ENCODE results near the gene PTPRM.
"Not testable (repeated sequence)": the region's sequence is repeated elsewhere in the genome, so short reads cannot be mapped to it uniquely, and the experiment has no call there.

PTPRM gene

DNA sequence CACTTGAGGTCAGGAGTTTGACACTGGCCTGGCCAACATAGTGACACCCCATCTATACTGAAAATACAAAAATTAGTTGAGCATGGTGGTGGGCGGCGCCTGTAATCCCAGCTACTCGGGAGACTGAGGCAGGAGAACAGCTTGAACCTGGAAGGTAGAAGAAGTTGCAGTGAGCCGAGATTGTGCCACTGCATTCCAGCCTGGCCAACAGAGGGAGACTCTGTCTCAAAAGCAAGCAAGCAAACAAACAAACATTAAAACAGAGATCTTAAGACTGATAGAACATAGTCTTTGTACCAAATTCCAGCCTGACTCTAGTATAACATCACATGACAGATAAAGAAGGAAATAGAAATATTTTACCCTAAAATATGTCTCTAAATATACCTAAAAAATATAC lies 168.1 kb downstream of the PTPRM start:
- no peak for DNase-seq

DNA sequence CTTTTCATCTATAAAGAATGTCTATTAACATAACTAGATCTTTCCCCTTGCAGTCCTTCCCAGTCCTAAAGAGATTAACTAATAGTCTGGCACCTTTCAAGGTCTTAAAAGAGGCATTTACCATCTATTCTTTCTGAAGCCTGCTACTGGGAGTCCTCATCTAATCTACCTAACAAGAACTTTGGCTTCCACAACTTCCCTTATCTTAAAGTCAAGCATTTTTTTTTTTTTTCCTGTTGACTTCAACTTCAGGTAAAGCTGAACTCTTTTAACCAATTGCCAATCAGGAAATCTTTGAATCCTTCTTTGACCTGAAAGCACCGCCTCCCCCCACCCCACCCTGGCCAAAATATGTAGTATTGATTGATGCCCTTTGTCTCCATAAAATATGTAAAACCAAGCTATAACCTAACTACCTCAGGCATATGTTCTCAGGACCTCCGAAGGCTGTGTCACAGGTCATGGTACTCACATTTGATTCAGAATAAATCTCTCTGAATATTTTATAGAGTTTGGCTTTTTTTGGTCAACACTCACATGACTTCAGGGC lies 168.6 kb downstream of the PTPRM start:
- no peak for DNase-seq

GRCh38 chr18:7736526-7736925 lies 169.4 kb downstream of the PTPRM start:
- DNase-seq, result not testable (repeated sequence)

DNA sequence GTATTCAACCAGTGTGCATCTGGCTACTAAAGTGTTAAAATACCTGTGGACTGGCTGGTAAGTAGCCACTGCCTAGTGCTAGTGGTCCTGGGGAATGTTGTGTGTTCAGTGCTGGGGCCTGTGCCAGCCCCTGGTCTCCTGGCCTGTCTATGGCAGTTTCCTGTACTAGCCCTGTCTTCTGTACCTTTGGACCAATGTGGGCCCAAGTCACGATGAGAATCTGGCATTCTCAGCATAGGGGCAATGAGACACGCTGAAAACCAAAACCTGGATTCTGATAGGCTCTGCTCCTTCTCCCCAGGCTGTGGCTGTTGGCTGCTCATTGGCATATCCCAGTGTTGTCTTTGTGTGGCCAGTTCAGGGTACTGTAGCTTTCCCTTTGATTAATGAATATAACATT lies 170.4 kb downstream of the PTPRM start:
- DNase-seq, result no peak

DNA sequence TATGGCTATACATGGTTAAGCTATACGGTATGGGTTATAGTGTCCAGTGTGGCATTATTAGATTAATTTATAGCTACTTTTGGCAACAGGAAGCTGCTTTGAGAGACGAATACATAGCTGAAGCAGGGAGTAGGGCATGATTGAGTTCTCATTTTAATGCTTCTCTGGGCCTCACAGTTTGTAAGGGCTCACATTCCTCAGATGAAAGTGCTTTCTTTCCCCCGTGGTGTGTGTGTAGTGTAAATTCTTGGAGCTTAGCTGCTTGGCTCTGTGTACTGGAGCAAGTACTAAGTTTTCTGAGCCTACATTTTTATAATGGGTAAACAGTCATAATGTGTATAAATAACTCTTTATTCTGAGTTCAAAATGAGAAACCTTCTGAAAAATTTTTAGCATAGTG lies 173.7 kb downstream of the PTPRM start:
- DNase-seq, result no peak

GRCh38 chr18:7741640-7742039 lies 174.5 kb downstream of the PTPRM start:
- DNase-seq, result no peak

DNA sequence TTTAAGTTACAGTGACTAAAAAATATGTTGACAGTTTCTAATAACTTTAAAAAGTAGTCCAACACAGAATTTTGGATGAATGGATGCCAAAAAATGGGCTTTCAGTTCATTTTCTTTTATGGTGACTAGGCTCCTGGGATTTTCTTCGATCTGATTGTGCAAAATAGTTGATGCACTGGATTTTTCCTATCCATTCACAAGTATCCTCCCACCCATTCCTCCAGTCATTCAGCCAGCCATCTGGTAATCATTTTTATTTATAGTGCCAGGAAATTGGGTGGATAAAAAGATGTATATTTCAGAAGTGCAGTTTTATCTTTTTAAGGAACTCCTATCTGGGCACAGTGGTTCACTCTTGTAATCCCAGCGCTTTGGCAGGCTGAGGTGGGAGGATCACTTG lies 175.1 kb downstream of the PTPRM start:
- no peak for DNase-seq

GRCh38 chr18:7743256-7743655 lies 176.1 kb downstream of the PTPRM start:
- no peak for DNase-seq

DNA sequence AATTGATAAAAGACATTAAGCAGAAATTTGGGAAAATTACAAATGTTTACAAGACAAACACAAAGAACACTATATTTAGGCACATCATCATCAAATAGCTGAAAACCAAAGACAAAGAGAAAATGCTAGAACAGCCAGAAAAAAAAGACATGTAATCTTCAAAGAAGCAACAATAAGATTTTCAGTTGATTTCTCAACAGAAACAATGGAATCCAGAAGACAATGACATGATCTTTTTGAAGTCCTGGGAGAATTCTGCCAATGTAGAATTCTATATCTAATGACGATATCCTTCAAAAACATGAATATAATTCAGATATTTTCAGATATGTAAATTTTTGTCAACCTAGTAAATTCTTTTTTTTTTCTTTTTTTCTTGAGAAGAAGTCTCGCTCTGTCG lies 179.0 kb downstream of the PTPRM start:
- no peak for DNase-seq

DNA sequence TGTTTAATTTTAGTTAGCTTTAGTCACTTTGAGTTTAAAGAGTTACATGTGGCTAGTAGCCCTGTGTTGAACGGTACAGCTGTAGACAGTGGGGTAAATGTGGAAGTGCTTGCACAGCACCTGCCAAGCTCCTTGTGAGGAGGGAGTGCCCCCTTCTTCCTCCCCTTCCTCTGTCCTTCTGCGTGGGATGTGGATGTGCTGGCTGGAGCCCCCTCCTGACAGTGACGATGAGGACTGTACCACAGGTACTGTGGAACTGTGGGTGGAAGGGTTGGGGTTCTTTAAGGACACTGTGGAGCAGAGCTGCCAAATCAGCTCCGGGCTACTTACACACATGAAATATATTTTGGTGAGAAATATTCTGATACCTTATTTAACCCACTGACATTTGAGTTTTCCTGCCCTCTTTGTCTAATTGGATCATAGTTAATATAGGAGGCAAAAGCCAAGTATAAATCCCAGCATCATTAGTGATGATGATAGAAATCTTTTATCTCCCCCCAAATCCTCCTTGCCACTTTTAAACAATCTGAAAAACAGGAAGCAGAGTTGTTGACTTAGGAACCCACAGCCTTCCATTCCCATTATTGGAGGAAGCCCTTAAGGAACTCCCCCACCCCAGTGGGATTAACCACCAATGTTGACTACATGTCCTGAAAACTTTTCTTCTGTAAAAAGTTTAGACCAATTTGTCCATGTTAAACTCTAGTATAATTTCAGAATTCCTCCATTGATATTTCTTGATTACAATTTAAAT lies 181.3 kb downstream of the PTPRM start:
- no peak for DNase-seq

- no peak for DNase-seq
Observed at GRCh38 chr18:7749008-7749405, 181.9 kb downstream of the PTPRM start.

DNA sequence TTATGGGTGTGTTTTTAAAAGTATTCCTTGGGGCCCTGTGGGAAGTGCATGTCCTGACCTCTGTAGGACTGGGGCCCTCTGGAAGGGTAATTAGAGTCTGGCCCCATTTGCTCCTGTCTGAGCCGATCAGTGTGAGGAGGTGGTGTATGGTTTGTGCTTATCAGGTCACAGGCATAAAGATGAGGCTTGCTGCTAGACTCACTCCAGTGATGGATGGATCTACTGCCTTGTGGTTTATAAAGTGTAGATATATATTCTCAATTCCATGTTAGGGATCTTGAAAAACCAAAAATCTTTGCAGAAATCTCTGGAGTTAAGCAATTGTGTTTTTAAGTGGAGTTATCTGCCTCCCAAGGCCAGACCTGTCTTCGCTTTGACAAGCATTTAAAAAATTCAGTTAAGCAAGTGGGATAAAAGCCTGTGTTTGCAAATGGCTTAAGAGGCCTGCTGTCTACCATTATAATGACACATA lies 182.4 kb downstream of the PTPRM start:
- DNase-seq, result no peak

- DNase-seq, result no peak
Observed at GRCh38 chr18:7750095-7750663, 183.1 kb downstream of the PTPRM start.

GRCh38 chr18:7750966-7751365 lies 183.8 kb downstream of the PTPRM start:
- no peak for DNase-seq

DNA sequence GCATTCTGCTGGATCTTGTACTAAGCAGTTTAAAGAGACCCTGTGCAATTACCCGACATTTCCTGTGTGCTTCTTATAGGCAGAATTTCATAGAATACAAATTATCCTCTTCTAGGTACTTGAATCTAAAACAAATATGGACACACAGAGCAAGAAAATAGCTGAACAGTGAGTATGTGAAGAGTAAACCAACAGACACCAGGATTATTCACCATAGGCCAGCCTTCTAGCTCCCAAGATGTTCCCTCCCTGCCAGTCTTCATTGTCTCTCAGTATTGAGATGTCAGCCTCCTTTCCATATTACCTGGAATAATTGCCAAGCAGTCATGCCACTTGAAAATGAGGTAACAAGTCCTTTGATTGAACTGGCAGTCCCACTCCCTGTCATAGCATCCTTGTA lies 187.1 kb downstream of the PTPRM start:
- no peak for DNase-seq

DNA sequence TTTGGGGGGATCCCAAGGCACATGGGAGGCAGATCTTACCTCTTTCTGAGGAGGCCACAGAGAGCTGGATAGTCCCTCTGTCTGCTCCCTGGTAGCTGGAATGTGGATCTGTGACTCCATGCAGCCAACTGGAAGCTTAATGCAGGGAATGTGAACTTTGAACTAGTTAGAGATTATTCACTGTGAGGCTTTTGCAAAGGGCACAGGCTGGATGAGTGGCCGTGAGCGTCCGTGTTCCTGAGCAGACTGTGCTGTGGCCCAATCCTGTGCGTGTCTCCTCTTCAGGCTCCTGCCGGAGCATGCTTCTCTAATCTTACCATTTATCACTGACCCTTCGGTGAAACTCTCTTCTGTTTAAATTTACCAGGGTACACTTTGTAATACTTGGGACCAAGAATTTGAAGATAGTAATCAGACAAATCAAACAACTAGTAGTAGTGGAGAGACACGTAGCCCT lies 187.6 kb downstream of the PTPRM start:
- no peak for DNase-seq

DNA sequence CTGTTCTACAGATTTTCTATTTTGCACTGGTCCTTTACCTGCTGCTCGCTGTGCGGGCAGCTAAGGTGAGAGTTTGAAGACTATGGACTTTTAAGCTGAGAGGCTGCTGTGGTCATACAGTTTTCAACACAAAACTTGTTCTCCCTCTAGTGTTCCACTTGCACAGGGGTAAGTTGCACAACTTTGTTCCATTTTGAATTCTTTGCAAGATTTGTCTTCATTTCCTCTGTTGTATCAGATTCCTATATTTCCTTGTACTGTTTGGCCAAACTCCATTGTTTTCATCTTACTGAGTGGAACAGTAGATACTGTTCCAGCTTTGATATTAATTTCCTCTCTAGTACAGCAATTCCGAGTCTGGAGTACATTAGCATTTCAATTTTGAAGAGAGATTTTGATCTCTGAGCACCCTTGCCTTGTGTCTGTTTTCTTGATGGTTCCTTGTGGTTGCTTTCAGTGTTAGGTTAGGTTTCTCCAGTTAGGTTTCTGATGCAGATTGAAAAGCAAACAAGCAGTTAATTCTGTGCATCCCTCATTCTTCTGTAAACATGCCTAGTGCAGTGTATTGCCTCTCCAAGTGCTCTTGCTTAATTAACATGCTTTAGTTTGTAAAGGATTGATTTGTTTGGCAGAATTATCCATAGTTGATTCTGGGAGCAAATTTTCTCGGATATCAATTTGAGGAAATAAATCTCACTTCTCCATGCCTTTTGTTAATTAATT lies 188.8 kb downstream of the PTPRM start:
- DNase-seq, result no peak

DNA sequence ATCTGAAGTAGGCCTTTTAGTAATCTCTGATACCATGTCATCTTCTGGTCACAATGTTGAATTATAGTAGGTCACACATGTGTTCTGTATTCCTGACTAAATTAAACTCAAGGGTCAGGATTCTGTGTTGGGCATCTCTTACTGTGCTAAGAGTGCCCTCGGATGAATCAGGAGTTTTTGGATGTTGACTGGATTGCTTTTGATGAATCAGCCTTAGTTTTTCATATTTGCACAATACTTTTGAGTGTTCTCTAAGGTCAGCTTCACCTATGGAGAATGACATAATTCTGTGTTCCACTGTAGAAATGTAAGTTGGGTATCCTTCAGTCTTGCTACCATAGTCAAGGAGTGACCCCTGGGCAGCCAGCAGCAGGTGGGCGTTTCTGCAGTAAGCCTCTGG lies 190.1 kb downstream of the PTPRM start:
- DNase-seq, result no peak

DNA sequence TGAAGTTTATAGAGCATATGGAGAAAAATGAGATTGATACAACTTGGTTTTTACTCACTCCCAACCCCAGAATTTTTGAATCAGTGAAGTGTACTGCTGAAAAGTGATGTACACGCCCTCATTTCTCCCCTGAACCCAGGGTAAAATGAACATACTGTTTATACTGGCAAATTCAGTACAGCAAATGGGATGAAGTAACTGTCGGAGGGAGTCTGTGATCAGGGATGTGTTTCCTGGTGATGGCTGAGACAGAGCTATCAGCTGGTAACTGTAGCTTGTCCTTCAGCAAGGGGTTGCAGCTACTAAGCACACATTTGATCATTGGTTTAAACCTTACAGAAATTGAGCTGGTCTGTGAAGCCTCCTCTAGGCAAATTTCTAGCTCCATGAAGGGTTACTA lies 191.6 kb downstream of the PTPRM start:
- DNase-seq, result no peak

DNA sequence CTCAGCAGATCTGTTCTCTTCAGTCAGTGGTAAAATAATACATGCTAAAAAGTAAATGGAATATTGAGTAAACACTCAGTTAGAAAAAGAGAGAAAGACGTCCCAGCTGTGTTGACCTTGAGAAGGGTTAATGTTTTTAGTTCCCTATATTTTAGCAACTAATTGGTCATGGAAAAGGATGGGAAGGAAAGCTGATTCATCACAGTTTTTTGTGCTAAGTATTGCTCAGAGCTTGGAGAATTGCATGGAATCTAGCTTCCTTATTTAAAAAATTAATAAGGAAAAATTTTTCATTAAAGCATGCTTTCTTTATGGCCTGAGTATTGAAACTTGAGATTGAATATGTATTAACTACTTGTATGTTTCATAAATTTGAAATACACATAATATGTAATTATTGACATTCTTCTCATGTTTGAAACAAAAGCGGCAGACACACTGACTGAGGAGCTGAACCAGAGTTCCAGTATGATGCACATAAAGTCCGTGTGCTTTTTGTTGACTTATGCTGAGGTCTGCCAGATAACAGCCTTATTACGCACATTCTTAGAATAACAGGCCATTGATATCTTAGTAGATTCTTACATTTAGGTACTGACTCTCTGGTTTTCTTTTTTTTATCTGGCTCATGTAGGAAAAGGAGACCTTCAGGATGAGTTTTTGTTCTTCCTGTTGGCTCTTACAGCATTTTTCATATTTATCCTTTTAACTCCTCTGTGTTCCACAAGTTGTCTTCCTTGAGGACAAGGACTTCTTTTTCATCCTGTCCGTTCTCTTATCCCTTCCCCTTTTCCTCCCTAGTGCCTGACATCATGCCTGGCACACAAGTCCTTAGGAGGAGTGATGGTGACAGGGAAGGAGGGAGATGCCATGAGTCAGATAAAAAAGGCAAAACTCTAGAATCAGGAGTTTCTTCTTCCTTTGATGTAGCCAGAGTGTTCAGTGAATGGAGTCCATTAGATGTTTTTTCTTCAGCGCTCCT lies 194.1 kb downstream of the PTPRM start:
- DNase-seq, result no peak

GRCh38 chr18:7764405-7764804 lies 197.3 kb downstream of the PTPRM start:
- DNase-seq, result no peak

DNA sequence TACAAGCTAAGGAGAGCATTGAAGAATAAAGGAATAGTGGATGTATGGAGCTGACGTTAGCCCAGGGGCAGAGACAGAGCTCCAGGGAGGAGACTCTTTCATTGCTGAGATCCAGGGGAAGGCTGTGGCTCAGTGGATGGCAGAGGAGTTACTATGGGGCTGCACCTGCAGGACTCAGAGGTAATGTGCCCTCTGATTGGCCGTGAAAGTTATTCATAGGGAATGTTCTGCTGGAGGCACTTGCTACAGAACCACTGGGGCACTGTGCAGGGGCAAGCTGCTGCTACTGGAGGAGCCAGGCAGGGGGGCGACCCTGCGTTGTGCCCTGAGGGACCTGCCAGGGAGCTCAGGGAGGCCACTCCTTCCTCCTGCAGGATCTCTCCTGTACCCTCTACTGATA lies 199.2 kb downstream of the PTPRM start:
- no peak for DNase-seq

DNA sequence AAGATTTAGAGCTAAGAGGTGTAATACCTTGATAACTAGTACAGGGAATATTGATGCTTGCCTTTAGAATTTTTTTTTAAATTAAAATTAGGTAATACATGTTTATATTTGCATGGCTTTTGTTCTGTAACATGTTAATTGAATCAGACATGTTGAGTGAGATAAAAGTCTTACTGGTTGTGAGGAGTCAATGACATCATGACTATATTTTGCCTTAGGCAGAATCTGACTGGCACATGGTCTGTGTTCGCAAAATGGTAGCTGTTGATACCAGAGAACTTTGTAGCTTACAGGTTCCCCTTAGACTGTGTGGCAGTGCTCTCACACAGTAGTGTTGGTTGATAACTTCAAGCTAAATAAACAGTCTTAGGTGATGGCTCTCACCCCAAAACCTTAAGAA lies 199.7 kb downstream of the PTPRM start:
- DNase-seq, result no peak

Measured in SIG-M5 (cell line).